DND-41 (cell line): ENCODE results near the gene BRSK2.

Experiments
- CTCF ChIP-seq: IDR thresholded peaks from 2 replicates; pipeline ENCODE4 v1.5.1; 2012; ENCODE audit warnings: borderline replicate concordance, low read length, moderate library complexity, mild to moderate bottlenecking; ENCODE audit not compliant: poor library complexity, severe bottlenecking; ENCODE audit errors: extremely low read depth
- EZH2 ChIP-seq: IDR thresholded peaks from 3 replicates; pipeline ENCODE4 v1.6.1; 2012; ENCODE audit warnings: borderline replicate concordance, low read depth, mild to moderate bottlenecking, moderate library complexity, low read length, inconsistent platforms; ENCODE audit not compliant: severe bottlenecking

- TF ChIP-seq CTCF (no peak), EZH2 (no peak)
Observed at GRCh38 chr11:1396375-1396841, 6.7 kb downstream of the BRSK2 start.
